Neural crest cell (in vitro differentiated cells): Measurements from ENCODE around the gene RPL21. TPM values are rescaled to one million over a fixed set of nuclear protein-coding genes. Genes with fewer than 3 reads are reported as not detected.
"Not testable (repeated sequence)": the region's sequence is repeated elsewhere in the genome, so short reads cannot be mapped to it uniquely, and the experiment has no call there.

Experiments used
- DNase-seq: peaks from one replicate; pipeline ENCODE4 v3.0.0; 2021; ENCODE audit warnings: low read depth, mixed read lengths, low spot score
- H3K27ac Mint-ChIP-seq: one replicate; pipeline ENCODE4 v1.8.0; 2021; ENCODE audit warnings: mild to moderate bottlenecking, mixed read lengths; ENCODE audit not compliant: unreplicated experiment
- H3K27me3 Mint-ChIP-seq: 2 replicates; pipeline ENCODE4 v1.8.0; 2021; ENCODE audit warnings: low read depth, mild to moderate bottlenecking, mixed read lengths
- H3K36me3 Mint-ChIP-seq: 2 replicates; pipeline ENCODE4 v1.8.0; 2021; ENCODE audit warnings: low read depth, mild to moderate bottlenecking, mixed read lengths
- H3K4me1 Mint-ChIP-seq: 2 replicates; pipeline ENCODE4 v1.8.0; 2021; ENCODE audit warnings: mixed read lengths
- H3K4me3 Mint-ChIP-seq: one replicate; pipeline ENCODE4 v1.8.0; 2021; ENCODE audit warnings: mild to moderate bottlenecking, mixed read lengths
- H3K9me3 Mint-ChIP-seq: 2 replicates; pipeline ENCODE4 v1.8.0; 2021; ENCODE audit warnings: mixed read lengths
- CTCF ChIP-seq: fragments of 200-600 bp; sonication (generic); conservative IDR thresholded peaks from 2 replicates; pipeline ENCODE4 v1.5.0; 2021; ENCODE audit warnings: antibody characterized with exemption, mild to moderate bottlenecking
- total RNA-seq: library from RNA; stranded (reverse); gene quantifications from 2 replicates; pipeline ENCODE4 v1.2.1, GENCODE V29; 2021

RPL21 gene
- total RNA-seq, 1 donor from 2014 or later, result 1,080 TPM

DNA sequence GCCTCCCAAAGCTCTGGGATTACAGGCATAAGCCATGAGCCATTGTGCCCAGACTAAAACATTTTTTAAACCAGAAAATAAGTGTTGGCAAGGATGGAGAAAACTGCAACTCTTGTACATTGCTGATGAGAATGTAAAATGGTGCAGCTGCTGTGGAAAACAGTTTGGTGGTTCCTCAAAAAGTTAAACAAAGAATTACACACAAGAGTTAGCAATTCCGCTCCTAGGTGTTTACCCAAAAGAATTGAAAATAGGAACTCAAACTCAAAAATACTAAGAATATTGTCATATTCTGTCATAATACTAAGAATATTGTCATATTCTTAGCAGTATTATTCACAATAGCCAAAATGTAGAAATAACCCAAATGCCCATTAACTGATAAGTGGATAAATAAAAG lies 40.1 kb upstream of the RPL21 start:
- no peak overlapping the region for H3K27ac Mint-ChIP-seq
- no peaks in the 10 kb centered on the region for H3K4me1 Mint-ChIP-seq
- peaks cover 5% of the 10 kb centered on the region for H3K36me3 Mint-ChIP-seq
- no peak overlapping the region for H3K4me3 Mint-ChIP-seq
- peaks cover 4% of the 10 kb centered on the region for H3K9me3 Mint-ChIP-seq
- no peak for DNase-seq
- TF ChIP-seq CTCF, result no peak
- H3K27me3 Mint-ChIP-seq, result no peaks in the 10 kb centered on the region

GRCh38 chr13:27211771-27212364 lies 39.5 kb upstream of the RPL21 start:
- Mint-ChIP-seq H3K36me3 (peaks cover 5% of the 10 kb centered on the region), H3K4me1 (no peaks in the 10 kb centered on the region), H3K4me3 (no peak overlapping the region), H3K27ac (no peak overlapping the region), H3K27me3 (no peaks in the 10 kb centered on the region), H3K9me3 (peaks cover 4% of the 10 kb centered on the region)
- no peak for DNase-seq
- TF ChIP-seq CTCF, result no peak

- H3K9me3 Mint-ChIP-seq, H3K4me1 Mint-ChIP-seq, H3K36me3 Mint-ChIP-seq, H3K27ac Mint-ChIP-seq, H3K4me3 Mint-ChIP-seq, DNase-seq, H3K27me3 Mint-ChIP-seq: not testable (repeated sequence)
Measured at GRCh38 chr13:27213386-27213785, 38.0 kb upstream of the RPL21 start.

DNA sequence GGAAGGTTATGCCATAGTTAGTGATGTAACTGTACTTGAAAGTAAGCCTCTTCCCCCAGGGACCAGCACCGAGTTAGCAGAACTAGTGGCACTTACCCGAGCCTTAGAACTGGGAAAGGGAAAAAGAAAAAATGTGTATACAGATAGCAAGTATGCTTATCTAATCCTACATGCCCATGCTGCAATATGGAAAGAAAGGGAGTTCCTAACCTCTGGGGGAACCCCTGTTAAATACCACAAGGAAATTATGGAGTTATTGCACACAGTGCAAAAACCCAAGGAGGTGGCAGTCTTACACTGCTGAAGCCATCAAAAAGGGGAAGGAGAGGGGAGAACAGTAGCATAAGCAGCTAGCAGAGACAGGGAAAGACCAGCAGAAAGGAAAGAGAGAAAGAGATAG lies 33.6 kb upstream of the RPL21 start:
- not testable (repeated sequence) for H3K36me3 Mint-ChIP-seq, H3K4me3 Mint-ChIP-seq, H3K9me3 Mint-ChIP-seq, H3K27me3 Mint-ChIP-seq, H3K27ac Mint-ChIP-seq, DNase-seq, H3K4me1 Mint-ChIP-seq

DNA sequence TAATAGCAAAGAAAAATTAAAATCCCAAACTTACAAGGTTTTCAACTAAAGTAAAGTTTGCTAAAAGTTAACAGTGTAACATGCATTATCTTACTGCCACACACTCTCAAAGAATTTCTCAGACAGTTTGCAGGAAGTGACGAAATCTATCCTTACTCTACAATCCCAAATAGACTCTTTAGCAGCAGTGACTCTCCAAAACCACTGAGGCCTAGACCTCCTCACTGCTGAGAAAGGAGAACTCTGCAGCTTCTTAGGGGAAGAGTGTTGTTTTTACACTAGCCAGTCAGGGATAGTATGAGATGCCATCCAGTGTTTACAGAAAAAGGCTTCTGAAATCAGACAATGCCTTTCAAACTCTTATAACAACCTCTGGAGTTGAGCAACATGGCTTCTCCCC lies 32.5 kb upstream of the RPL21 start:
- not testable (repeated sequence) for H3K4me3 Mint-ChIP-seq

GRCh38 chr13:27219611-27220010 lies 31.7 kb upstream of the RPL21 start:
- H3K4me3 Mint-ChIP-seq, result no peak overlapping the region
- H3K27me3 Mint-ChIP-seq, result peaks cover 5% of the 10 kb centered on the region
- peaks cover 4% of the 10 kb centered on the region for H3K9me3 Mint-ChIP-seq
- peaks cover 4% of the 10 kb centered on the region for H3K36me3 Mint-ChIP-seq
- DNase-seq, result no peak
- H3K4me1 Mint-ChIP-seq, result no peaks in the 10 kb centered on the region
- no peak overlapping the region for H3K27ac Mint-ChIP-seq
- TF ChIP-seq CTCF, result no peak

More for the DNA sequence above, 32.5 kb upstream of the RPL21 start:
- DNase-seq, H3K4me1 Mint-ChIP-seq, H3K36me3 Mint-ChIP-seq, H3K27ac Mint-ChIP-seq, H3K27me3 Mint-ChIP-seq, H3K9me3 Mint-ChIP-seq: not testable (repeated sequence)

DNA sequence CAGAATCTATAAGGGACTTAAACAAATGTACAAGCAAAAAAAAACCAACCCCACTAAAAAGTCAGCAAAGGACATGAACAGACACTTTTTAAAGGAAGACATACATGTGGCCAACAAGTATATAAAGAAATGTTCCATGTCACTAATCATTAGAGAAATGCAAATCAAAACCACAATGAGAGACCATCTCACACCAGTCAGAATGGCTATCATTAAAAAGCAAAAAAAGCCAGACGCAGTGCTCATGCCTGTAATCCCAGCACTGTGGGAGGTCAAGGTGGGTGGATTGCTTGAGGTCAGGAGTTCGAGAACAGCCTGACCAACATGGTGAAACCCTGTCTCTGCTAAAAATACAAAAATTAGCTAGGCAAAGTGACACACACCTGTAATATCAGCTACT lies 29.3 kb upstream of the RPL21 start:
- DNase-seq, result not testable (repeated sequence)

DNA sequence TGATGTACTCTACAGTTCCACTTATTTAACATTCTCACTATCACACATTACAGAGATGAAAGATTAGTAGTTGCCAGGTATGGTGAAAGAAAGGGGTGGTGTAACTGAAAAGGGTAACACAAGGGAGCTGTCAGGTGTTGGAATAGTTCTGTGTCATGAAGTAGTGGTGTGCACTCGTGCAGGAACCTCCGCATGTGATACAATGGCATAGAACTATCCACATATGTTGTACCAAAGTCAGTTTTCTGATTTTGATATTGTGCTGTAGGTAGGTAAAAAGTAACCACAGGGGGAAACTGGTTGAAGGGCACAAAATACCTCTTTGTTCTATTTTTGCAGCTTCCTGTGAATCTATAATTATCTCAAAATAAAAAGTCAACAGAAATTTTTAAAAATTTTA lies 24.4 kb upstream of the RPL21 start:
- DNase-seq, result no peak
- peaks cover 6% of the 10 kb centered on the region for H3K27me3 Mint-ChIP-seq
- peaks cover 2% of the 10 kb centered on the region for H3K36me3 Mint-ChIP-seq
- H3K4me3 Mint-ChIP-seq, result no peak overlapping the region
- no peak overlapping the region for H3K27ac Mint-ChIP-seq
- H3K4me1 Mint-ChIP-seq, result no peaks in the 10 kb centered on the region
- no peak for TF ChIP-seq CTCF
- peaks cover 2% of the 10 kb centered on the region for H3K9me3 Mint-ChIP-seq

More for the DNA sequence above, 29.3 kb upstream of the RPL21 start:
- not testable (repeated sequence) for H3K4me1 Mint-ChIP-seq, H3K36me3 Mint-ChIP-seq, H3K27me3 Mint-ChIP-seq, H3K27ac Mint-ChIP-seq, H3K4me3 Mint-ChIP-seq, H3K9me3 Mint-ChIP-seq
